ENCODE measurements around the gene GNG7. TPM values are rescaled to one million over a fixed set of nuclear protein-coding genes. Genes with fewer than 3 reads are reported as not detected.

Gene GNG7
- polyA plus RNA-seq, 3 donors: 1.1 to 1.6 (median 1.3) TPM

- Mint-ChIP-seq H3K4me1 (peaks cover 4% of the 10 kb centered on the region), H3K4me3 (no peak overlapping the region), H3K27ac (no peak overlapping the region), H3K36me3 (no peaks in the 10 kb centered on the region), H3K27me3 (ENCODE audit: low read depth in 3 of 3) (peaks cover 0 to 3% (median 1%) of the 10 kb centered on the region in 3 donors), H3K9me3 (peaks cover 3 to 17% (median 14%) of the 10 kb centered on the region in 7 donors)
- DNase-seq: no peak
- no peaks in the 10 kb centered on the region for H3K27me3 ChIP-seq (ENCODE audit: control insufficient read depth in 2 of 2, insufficient read depth in 2 of 2, low read length in 2 of 2)
- no peak overlapping the region for H3K4me3 ChIP-seq (replicated peaks in 1 of 3; ENCODE audit: low read depth in 2 of 3, low read length in 3 of 3)
- H3K27ac ChIP-seq (ENCODE audit: low read depth in 1 of 2, low read length in 2 of 2): no peak overlapping the region
- H3K79me2 ChIP-seq (ENCODE audit: insufficient read depth, low read length): no peaks in the 10 kb centered on the region
- H3K4me1 ChIP-seq (ENCODE audit: control insufficient read depth in 1 of 2, insufficient read depth in 2 of 2, low read length in 2 of 2): no peaks in the 10 kb centered on the region
- intact Hi-C loops (cut with micrococcal nuclease): no loop called here
- H3K36me3 ChIP-seq (replicated peaks in 1 of 2; ENCODE audit: control insufficient read depth in 1 of 2, insufficient read depth in 2 of 2, low read length in 2 of 2): no peaks in the 10 kb centered on the region
- WGBS (ENCODE audit: insufficient coverage): 96% methylated on average over 27 of the region's 30 CpGs
- H3K9me3 ChIP-seq (replicated peaks in 1 of 2; ENCODE audit: control insufficient read depth in 1 of 2, insufficient read depth in 1 of 2, low read length in 2 of 2): peaks cover 3 to 11% of the 10 kb centered on the region in 2 donors
- no peak overlapping the region for H2AFZ ChIP-seq (ENCODE audit: insufficient read depth, low read depth, low read length, poor library complexity, severe bottlenecking)
- no peak overlapping the region for H3K9ac ChIP-seq (ENCODE audit: insufficient read depth, low read length, poor library complexity, severe bottlenecking)
- no peak for TF ChIP-seq CTCF (IDR thresholded peaks at IDR 0.05)
- H3K4me2 ChIP-seq (replicated peaks; ENCODE audit: extremely low read depth, low read length, poor library complexity, severe bottlenecking): no peak overlapping the region
- no peaks in the 10 kb centered on the region for H4K20me1 ChIP-seq (ENCODE audit: insufficient read depth, low read length)
Observed at GRCh38 chr19:2588081-2588777, 114.3 kb downstream of the GNG7 start.

GRCh38 chr19:2587001-2587719 is 115.3 kb downstream of the GNG7 start:
- no peak overlapping the region for H3K9ac ChIP-seq (ENCODE audit: insufficient read depth, low read length, poor library complexity, severe bottlenecking)
- peaks cover 3 to 26% (median 21%) of the 10 kb centered on the region in 7 donors for H3K9me3 Mint-ChIP-seq
- H3K9me3 ChIP-seq (replicated peaks in 1 of 2; ENCODE audit: control insufficient read depth in 1 of 2, insufficient read depth in 1 of 2, low read length in 2 of 2): peaks cover 9 to 18% of the 10 kb centered on the region in 2 donors
- no peaks in the 10 kb centered on the region for H3K4me1 ChIP-seq (ENCODE audit: control insufficient read depth in 1 of 2, insufficient read depth in 2 of 2, low read length in 2 of 2)
- H3K27ac ChIP-seq (ENCODE audit: low read depth in 1 of 2, low read length in 2 of 2): no peak overlapping the region
- H3K36me3 ChIP-seq (replicated peaks in 1 of 2; ENCODE audit: control insufficient read depth in 1 of 2, insufficient read depth in 2 of 2, low read length in 2 of 2): no peaks in the 10 kb centered on the region
- no peak overlapping the region for H3K4me3 ChIP-seq (replicated peaks in 1 of 3; ENCODE audit: low read depth in 2 of 3, low read length in 3 of 3)
- WGBS (ENCODE audit: insufficient coverage): 90% methylated on average over 29 of the region's 32 CpGs
- H3K27ac Mint-ChIP-seq: no peak overlapping the region
- intact Hi-C loops (cut with micrococcal nuclease): no loop called here
- no peaks in the 10 kb centered on the region for H3K27me3 ChIP-seq (ENCODE audit: control insufficient read depth in 2 of 2, insufficient read depth in 2 of 2, low read length in 2 of 2)
- peaks cover 1% of the 10 kb centered on the region for H3K4me1 Mint-ChIP-seq
- H3K4me2 ChIP-seq (replicated peaks; ENCODE audit: extremely low read depth, low read length, poor library complexity, severe bottlenecking): no peak overlapping the region
- H2AFZ ChIP-seq (ENCODE audit: insufficient read depth, low read depth, low read length, poor library complexity, severe bottlenecking): no peak overlapping the region
- no peak for DNase-seq
- H3K27me3 Mint-ChIP-seq (ENCODE audit: low read depth in 3 of 3): peaks cover 0 to 4% (median 1%) of the 10 kb centered on the region in 3 donors
- H3K79me2 ChIP-seq (ENCODE audit: insufficient read depth, low read length): no peaks in the 10 kb centered on the region
- no peaks in the 10 kb centered on the region for H3K36me3 Mint-ChIP-seq
- no peaks in the 10 kb centered on the region for H4K20me1 ChIP-seq (ENCODE audit: insufficient read depth, low read length)
- no peak for TF ChIP-seq CTCF (IDR thresholded peaks at IDR 0.05)
- H3K4me3 Mint-ChIP-seq: no peak overlapping the region
